GM23338 (cell line): ENCODE measurements around the gene KRT71. TPM values are rescaled to one million over a fixed set of nuclear protein-coding genes. Genes with fewer than 3 reads are reported as not detected.
"Not testable (repeated sequence)": the region's sequence is repeated elsewhere in the genome, so short reads cannot be mapped to it uniquely, and the experiment has no call there.

Experiments
- ATAC-seq: fragments of 200-7000 bp; cut with Tn5 transposase; 3 replicates; pipeline ENCODE4 v1.9.1; 2020
- DNase-seq: peaks from one replicate; pipeline ENCODE4 v3.0.0-alpha.2; 2015; ENCODE audit warnings: low spot score
- H2AFZ ChIP-seq: fragments of 200-600 bp; sonication (generic); 2 replicates; pipeline ENCODE4 v1.8.0; 2016; ENCODE audit warnings: antibody characterized with exemption, mild to moderate bottlenecking, moderate library complexity
- H3F3A ChIP-seq: fragments of 200-600 bp; sonication (generic); replicated peaks from 2 replicates; pipeline ENCODE4 v1.8.0; 2017; ENCODE audit warnings: antibody characterized with exemption, mixed run types, low read depth
- H3K27ac ChIP-seq: fragments of 200-600 bp; sonication (generic); 2 replicates; pipeline ENCODE4 v1.6.1; 2016; ENCODE audit warnings: low read depth
- H3K27me3 ChIP-seq: fragments of 200-600 bp; sonication (generic); 2 replicates; pipeline ENCODE4 v1.8.0; 2016; ENCODE audit warnings: mild to moderate bottlenecking, mixed run types, moderate library complexity; ENCODE audit not compliant: insufficient read depth
- H3K36me3 ChIP-seq: fragments of 200-600 bp; sonication (generic); 2 replicates; pipeline ENCODE4 v1.8.0; 2016; ENCODE audit warnings: mild to moderate bottlenecking; ENCODE audit not compliant: insufficient read depth
- H3K4me1 ChIP-seq: fragments of 200-600 bp; sonication (generic); 2 replicates; pipeline ENCODE4 v1.8.0; 2016; ENCODE audit warnings: mild to moderate bottlenecking, moderate library complexity; ENCODE audit not compliant: insufficient read depth
- H3K4me2 ChIP-seq: fragments of 200-600 bp; sonication (generic); 2 replicates; pipeline ENCODE4 v1.7.1; 2017; ENCODE audit warnings: mixed run types
- H3K4me3 ChIP-seq: fragments of 200-600 bp; sonication (generic); 2 replicates; pipeline ENCODE4 v1.6.1; 2016; ENCODE audit warnings: mixed run types
- H3K79me2 ChIP-seq: fragments of 200-600 bp; sonication (generic); replicated peaks from 2 replicates; pipeline ENCODE4 v1.8.0; 2017; ENCODE audit warnings: mild to moderate bottlenecking; ENCODE audit not compliant: insufficient read depth
- H3K9me2 ChIP-seq: fragments of 200-600 bp; sonication (generic); 2 replicates; pipeline ENCODE4 v1.8.0; 2017; ENCODE audit not compliant: insufficient read depth
- H4K20me1 ChIP-seq: fragments of 200-600 bp; sonication (generic); replicated peaks from 2 replicates; pipeline ENCODE4 v1.8.0; 2017; ENCODE audit warnings: mild to moderate bottlenecking; ENCODE audit not compliant: insufficient read depth
- H3K27ac Mint-ChIP-seq: 2 replicates; pipeline ENCODE4 v1.8.0; 2020; ENCODE audit warnings: inconsistent platforms, mild to moderate bottlenecking, moderate library complexity, mixed read lengths
- H3K27me3 Mint-ChIP-seq: 3 replicates; pipeline ENCODE4 v1.8.0; 2022; ENCODE audit warnings: low read depth, mild to moderate bottlenecking, moderate library complexity, mixed read lengths, inconsistent platforms; ENCODE audit not compliant: insufficient read depth, poor library complexity
- H3K36me3 Mint-ChIP-seq: 3 replicates; pipeline ENCODE4 v1.8.0; 2021; ENCODE audit warnings: low read depth, mild to moderate bottlenecking, inconsistent platforms, moderate library complexity, mixed read lengths
- H3K4me1 Mint-ChIP-seq: 3 replicates; pipeline ENCODE4 v1.8.0; 2020; ENCODE audit warnings: mild to moderate bottlenecking, inconsistent platforms, mixed read lengths
- H3K4me3 Mint-ChIP-seq: 3 replicates; pipeline ENCODE4 v1.8.0; 2021; ENCODE audit warnings: moderate library complexity, mild to moderate bottlenecking, inconsistent platforms, mixed read lengths
- H3K9me3 Mint-ChIP-seq: 3 replicates; pipeline ENCODE4 v1.8.0; 2020; ENCODE audit warnings: moderate library complexity, mild to moderate bottlenecking, inconsistent platforms, mixed read lengths
- CREB1 ChIP-seq: fragments of 250-450 bp; sonication (Bioruptor Pico); IDR thresholded peaks from 2 replicates; pipeline ENCODE4 v1.5.0; 2020; ENCODE audit warnings: low read depth, mild to moderate bottlenecking, moderate library complexity
- EZH2 ChIP-seq: fragments of 200-600 bp; sonication (generic); IDR thresholded peaks from one replicate; pipeline ENCODE4 v1.8.0; 2017; ENCODE audit warnings: antibody characterized with exemption, mild to moderate bottlenecking, low read depth; ENCODE audit not compliant: unreplicated experiment
- EZH2phosphoT487 ChIP-seq: fragments of 200-600 bp; sonication (generic); IDR thresholded peaks from one replicate; pipeline ENCODE4 v1.8.1; 2018; ENCODE audit warnings: antibody characterized with exemption; ENCODE audit not compliant: unreplicated experiment
- JUNB ChIP-seq: IDR thresholded peaks from one replicate; pipeline ENCODE4 v1.6.1; 2016; ENCODE audit warnings: antibody characterized with exemption; ENCODE audit not compliant: unreplicated experiment
- NANOG ChIP-seq: IDR thresholded peaks from 2 replicates; pipeline ENCODE4 v1.6.1; 2016; ENCODE audit warnings: antibody characterized with exemption, borderline replicate concordance
- STAT1 ChIP-seq: IDR thresholded peaks from one replicate; pipeline ENCODE4 v1.6.1; 2016; ENCODE audit warnings: antibody characterized with exemption; ENCODE audit not compliant: unreplicated experiment
- ZNF114 ChIP-seq: fragments of 250-450 bp; sonication (Bioruptor Pico); IDR thresholded peaks from 2 replicates; pipeline ENCODE4 v1.5.0; 2020; ENCODE audit warnings: mild to moderate bottlenecking, moderate library complexity
- ZNF331 ChIP-seq: fragments of 250-450 bp; sonication (Bioruptor Pico); IDR thresholded peaks from 2 replicates; pipeline ENCODE4 v1.5.0; 2020; ENCODE audit warnings: low read depth, mild to moderate bottlenecking, moderate library complexity
- polyA plus RNA-seq: library from polyadenylated mRNA; unstranded; fragments of >200 nt; fragmentation: Nextera tagmentation; extraction: Ambion mirVana; gene quantifications from 2 replicates; pipeline ENCODE4 v1.2.1, GENCODE V29; 2016
- total RNA-seq: library from RNA; depleted of rRNA; stranded (reverse); fragments of >200 nt; shearing (Covaris generic); gene quantifications from 2 replicates; pipeline ENCODE4 v1.2.3, GENCODE V29; 2014
- TF ChIP-seq, protein P1 (sequence below), 2 experiments: fragments of 200-600 bp in 1 of 2; sonication (generic) in 1 of 2; conservative IDR thresholded peaks; 2 replicates each; pipeline versions ENCODE4 v1.5.1 to v1.6.1; 2016 to 2017; ENCODE audit warnings: antibody characterized with exemption in 2 of 2, low read depth in 2 of 2, mild to moderate bottlenecking in 2 of 2, moderate library complexity in 1 of 2
- TF ChIP-seq, protein P2 (sequence below): IDR thresholded peaks from 2 replicates; pipeline ENCODE4 v1.6.1; 2016; ENCODE audit warnings: antibody characterized with exemption

The KRT71 gene
- total and polyA plus RNA-seq, 2 experiments from 2014 or later = not detected

DNA sequence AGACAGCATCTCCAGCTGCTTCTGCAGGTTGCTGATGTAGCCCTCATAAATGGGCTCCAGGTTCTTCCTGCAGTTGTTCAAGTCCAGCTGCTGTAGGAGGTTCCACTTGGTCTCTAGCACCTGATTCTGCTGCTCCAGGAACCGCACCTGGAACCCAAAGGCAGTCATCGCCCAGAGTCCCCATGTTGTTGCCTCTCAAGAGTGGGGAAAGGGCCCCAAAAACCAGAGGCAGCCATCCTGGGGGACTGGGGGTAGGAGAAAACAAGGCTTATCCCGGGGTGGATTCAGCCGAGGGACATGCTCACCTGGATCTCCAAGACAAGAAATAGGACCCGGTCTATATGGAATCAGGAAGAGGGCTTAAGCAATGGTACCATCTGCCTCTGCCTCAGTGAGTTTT, 46.0 kb upstream of the KRT71 start (continued):
- TF ChIP-seq, protein P1, sequence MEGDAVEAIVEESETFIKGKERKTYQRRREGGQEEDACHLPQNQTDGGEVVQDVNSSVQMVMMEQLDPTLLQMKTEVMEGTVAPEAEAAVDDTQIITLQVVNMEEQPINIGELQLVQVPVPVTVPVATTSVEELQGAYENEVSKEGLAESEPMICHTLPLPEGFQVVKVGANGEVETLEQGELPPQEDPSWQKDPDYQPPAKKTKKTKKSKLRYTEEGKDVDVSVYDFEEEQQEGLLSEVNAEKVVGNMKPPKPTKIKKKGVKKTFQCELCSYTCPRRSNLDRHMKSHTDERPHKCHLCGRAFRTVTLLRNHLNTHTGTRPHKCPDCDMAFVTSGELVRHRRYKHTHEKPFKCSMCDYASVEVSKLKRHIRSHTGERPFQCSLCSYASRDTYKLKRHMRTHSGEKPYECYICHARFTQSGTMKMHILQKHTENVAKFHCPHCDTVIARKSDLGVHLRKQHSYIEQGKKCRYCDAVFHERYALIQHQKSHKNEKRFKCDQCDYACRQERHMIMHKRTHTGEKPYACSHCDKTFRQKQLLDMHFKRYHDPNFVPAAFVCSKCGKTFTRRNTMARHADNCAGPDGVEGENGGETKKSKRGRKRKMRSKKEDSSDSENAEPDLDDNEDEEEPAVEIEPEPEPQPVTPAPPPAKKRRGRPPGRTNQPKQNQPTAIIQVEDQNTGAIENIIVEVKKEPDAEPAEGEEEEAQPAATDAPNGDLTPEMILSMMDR (conservative IDR thresholded peaks at IDR 0.05; ENCODE audit: low read depth in 2 of 2) = no peak
- TF ChIP-seq ZNF331 (no peak), CREB1 (CRISPR knock-in tag) (no peak), NANOG (no peak), EZH2phosphoT487 (no peak), ZNF114 (no peak), STAT1 (no peak), EZH2 (no peak)
- TF ChIP-seq, protein P2, sequence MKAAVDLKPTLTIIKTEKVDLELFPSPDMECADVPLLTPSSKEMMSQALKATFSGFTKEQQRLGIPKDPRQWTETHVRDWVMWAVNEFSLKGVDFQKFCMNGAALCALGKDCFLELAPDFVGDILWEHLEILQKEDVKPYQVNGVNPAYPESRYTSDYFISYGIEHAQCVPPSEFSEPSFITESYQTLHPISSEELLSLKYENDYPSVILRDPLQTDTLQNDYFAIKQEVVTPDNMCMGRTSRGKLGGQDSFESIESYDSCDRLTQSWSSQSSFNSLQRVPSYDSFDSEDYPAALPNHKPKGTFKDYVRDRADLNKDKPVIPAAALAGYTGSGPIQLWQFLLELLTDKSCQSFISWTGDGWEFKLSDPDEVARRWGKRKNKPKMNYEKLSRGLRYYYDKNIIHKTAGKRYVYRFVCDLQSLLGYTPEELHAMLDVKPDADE = no peak

GRCh38 chr12:52594237-52594636, 41.3 kb upstream of the KRT71 start:
- H3K4me3 ChIP-seq, H3K27me3 Mint-ChIP-seq: not testable (repeated sequence)

GRCh38 chr12:52591521-52591920, 38.6 kb upstream of the KRT71 start:
- TF ChIP-seq CREB1 (CRISPR knock-in tag) (no peak), JUNB (no peak), ZNF331 (no peak), STAT1 (no peak), NANOG (no peak), ZNF114 (no peak)
- TF ChIP-seq, protein P2 = no peak
- TF ChIP-seq, protein P1 (conservative IDR thresholded peaks at IDR 0.05; ENCODE audit: low read depth in 2 of 2) = no peak
- Histone ChIP-seq H3K4me1 (no peaks in the 10 kb centered on the region), H3K9me2 (no peaks in the 10 kb centered on the region), H3K27me3 (no peaks in the 10 kb centered on the region), H3F3A (no peaks in the 10 kb centered on the region), H3K36me3 (no peaks in the 10 kb centered on the region), H4K20me1 (no peaks in the 10 kb centered on the region), H3K27ac (no peak overlapping the region), H3K79me2 (no peaks in the 10 kb centered on the region), H3K4me3 (no peak overlapping the region), H3K4me2 (no peak overlapping the region), H2AFZ (no peak overlapping the region)
- peaks cover 35% of the 10 kb centered on the region for H3K9me3 Mint-ChIP-seq
- peaks cover 18% of the 10 kb centered on the region for H3K36me3 Mint-ChIP-seq
- DNase-seq (no peak), ATAC-seq (no peak)
- no peak overlapping the region for H3K27ac Mint-ChIP-seq
- H3K4me1 Mint-ChIP-seq = 0 out of 3 replicates have a peak, but pooled peaks cover 4% of the 10 kb centered on the region
- peaks cover 2% of the 10 kb centered on the region for H3K27me3 Mint-ChIP-seq
- no peak overlapping the region for H3K4me3 Mint-ChIP-seq

More at GRCh38 chr12:52594237-52594636, 41.3 kb upstream of the KRT71 start:
- not testable (repeated sequence) for H3F3A ChIP-seq, H3K27ac ChIP-seq, H3K36me3 ChIP-seq, H3K4me2 ChIP-seq, H3K9me2 ChIP-seq, H3K4me1 ChIP-seq, H3K79me2 ChIP-seq, H3K4me3 Mint-ChIP-seq, ATAC-seq, DNase-seq, H3K4me1 Mint-ChIP-seq, H4K20me1 ChIP-seq, H3K27me3 ChIP-seq, H3K27ac Mint-ChIP-seq, H2AFZ ChIP-seq
- Mint-ChIP-seq H3K9me3 (peaks cover 35% of the 10 kb centered on the region), H3K36me3 (peaks cover 18% of the 10 kb centered on the region)
